HEK293T (cell line): ENCODE data around the gene GPR107.

Experiments used
- ELF4 ChIP-seq: fragments of 450-650 bp; IDR thresholded peaks from 2 replicates; pipeline ENCODE4 v1.6.1; 2017; ENCODE audit warnings: antibody characterized with exemption
- FOXM1 ChIP-seq: fragments of 450-650 bp; IDR thresholded peaks from 2 replicates; pipeline ENCODE4 v1.6.1; 2017; ENCODE audit warnings: mild to moderate bottlenecking, borderline replicate concordance
- TARDBP ChIP-seq: fragments of 450-650 bp; IDR thresholded peaks from 2 replicates; pipeline ENCODE4 v1.6.1; 2016
- ZNF384 ChIP-seq: fragments of 450-650 bp; IDR thresholded peaks from 2 replicates; pipeline ENCODE4 v1.6.1; 2016

DNA sequence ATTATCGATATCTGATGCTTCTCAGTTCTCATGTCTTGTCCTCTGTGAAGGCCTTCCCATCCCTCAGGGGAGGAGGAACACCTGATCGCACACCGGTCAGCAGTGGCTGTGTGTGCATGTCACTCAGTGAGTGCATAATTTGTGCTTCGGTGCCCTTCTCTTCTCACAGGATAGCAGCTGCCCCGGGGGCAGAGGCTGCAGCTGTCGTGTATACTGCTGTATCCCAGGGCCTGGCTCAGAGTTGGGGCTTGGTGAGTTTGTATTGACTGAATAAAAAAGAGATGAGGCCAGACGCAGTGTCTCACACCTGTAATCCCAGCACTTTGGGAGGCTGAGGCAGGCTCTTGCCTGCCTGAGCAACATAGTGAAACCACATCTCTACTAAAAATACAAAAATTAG lies 68.8 kb downstream of the GPR107 start:
- TF ChIP-seq TARDBP (no peak), ELF4 (no peak), ZNF384 (no peak), FOXM1 (no peak)
